ENCODE data around the gene LMX1B. TPM values are rescaled to one million over a fixed set of nuclear protein-coding genes. Genes with fewer than 3 reads are reported as not detected.

Gene LMX1B
- total RNA-seq, 2 experiments from 2014 or later, result not detected

Other genes starting within 250 kb of the LMX1B start
- gene ZBTB43, start 191.1 kb downstream of the LMX1B start, total RNA-seq, result 10 to 100 TPM; 19.5 to 20.5 TPM
- gene ZBTB34, start 246.7 kb downstream of the LMX1B start, total RNA-seq, result 1 to 10 TPM; 5.5 to 5.9 TPM

Data from activated CD8-positive, alpha-beta memory T cell treated with anti-CD3 and anti-CD28 coated beads for 36 hours (primary cell).